Naive thymus-derived CD8-positive, alpha-beta T cell (primary cell): ENCODE results near the gene CDC5L. TPM values are rescaled to one million over a fixed set of nuclear protein-coding genes. Genes with fewer than 3 reads are reported as not detected.
"Not testable (repeated sequence)": the region's sequence is repeated elsewhere in the genome, so short reads cannot be mapped to it uniquely, and the experiment has no call there.

Source experiments
- ATAC-seq, 2 donors: fragments of 150-1000 bp; cut with Tn5 transposase in 1 of 2; sonication (Bioruptor Pico), chemical (Tn5 transposase) in 1 of 2; 1 replicate in 1 of 2; 2 replicates in 1 of 2; pipeline ENCODE4 v1.10.0; 2021; ENCODE audit warnings: mild to moderate bottlenecking in 2 of 2, moderate library complexity in 2 of 2
- POLR2A ChIA-PET: fragments of 350-600 bp; sonication (Branson Sonifier 250); formaldehyde crosslinking; loops from one replicate; lab custom pipeline; 2021; ENCODE audit warnings: antibody characterized with exemption; lab: Charles Lee
- DNase-seq, 10 donors: peaks; one replicate each; pipeline versions ENCODE4 v3.0.0 to v3.0.0-alpha.2; 2020 to 2022
- H3K27ac Mint-ChIP-seq, 10 donors: one replicate each; pipeline ENCODE4 v1.8.0; 2020 to 2022; ENCODE audit warnings: mild to moderate bottlenecking in 10 of 10, mixed read lengths in 10 of 10, moderate library complexity in 4 of 10, inconsistent platforms in 1 of 10
- H3K27me3 Mint-ChIP-seq, 5 donors: one replicate each; pipeline ENCODE4 v1.8.0; 2021 to 2022; ENCODE audit warnings: mixed read lengths in 5 of 5
- H3K36me3 Mint-ChIP-seq, 3 donors: one replicate each; pipeline ENCODE4 v1.8.0; 2020 to 2022; ENCODE audit warnings: mixed read lengths in 3 of 3, mild to moderate bottlenecking in 2 of 3, inconsistent platforms in 1 of 3
- H3K4me1 Mint-ChIP-seq, 4 donors: one replicate each; pipeline ENCODE4 v1.8.0; 2021 to 2022; ENCODE audit warnings: mixed read lengths in 4 of 4
- H3K4me3 Mint-ChIP-seq, 10 donors: one replicate each; pipeline ENCODE4 v1.8.0; 2020 to 2022; ENCODE audit warnings: mild to moderate bottlenecking in 10 of 10, mixed read lengths in 10 of 10, moderate library complexity in 6 of 10, inconsistent platforms in 1 of 10
- H3K9me3 Mint-ChIP-seq, 9 donors: one replicate each; pipeline ENCODE4 v1.8.0; 2020 to 2022; ENCODE audit warnings: mixed read lengths in 9 of 9, mild to moderate bottlenecking in 3 of 9, inconsistent platforms in 1 of 9, moderate library complexity in 1 of 9
- polyA plus RNA-seq, 3 donors: library from polyadenylated mRNA; unstranded; fragments of 300-500 nt; fragmentation: Illumina TruSeq; gene quantifications; one replicate each; pipeline ENCODE4 v1.2.3, GENCODE V29; 2021
- total RNA-seq, 8 experiments: library from RNA in 2 of 8; stranded (reverse) in 2 of 8; gene quantifications; one replicate each; pipeline ENCODE4 v1.2.3 and lab custom pipeline; 2021 to 2026

The CDC5L gene
- total RNA-seq (10 to 100 TPM; 21.7 to 21.8 TPM), polyA plus RNA-seq (10 to 100 TPM in 2 of 3 donors, 1 to 10 TPM in 1; 9.6 to 14.9 (median 12.9) TPM), total RNA-seq (lab: John Stamatoyannopoulos, UW) (80.0 to 145 (median 116) reads per million in 6 experiments)

- ATAC-seq: peak; percentile 85 to 87
Measured at GRCh38 chr6:44387346-44388134, at the start of gene CDC5L. Gene CDC5L (plus strand): TSS chr6:44387706. CDS start chr6:44387824, 118 bp downstream.

DNA sequence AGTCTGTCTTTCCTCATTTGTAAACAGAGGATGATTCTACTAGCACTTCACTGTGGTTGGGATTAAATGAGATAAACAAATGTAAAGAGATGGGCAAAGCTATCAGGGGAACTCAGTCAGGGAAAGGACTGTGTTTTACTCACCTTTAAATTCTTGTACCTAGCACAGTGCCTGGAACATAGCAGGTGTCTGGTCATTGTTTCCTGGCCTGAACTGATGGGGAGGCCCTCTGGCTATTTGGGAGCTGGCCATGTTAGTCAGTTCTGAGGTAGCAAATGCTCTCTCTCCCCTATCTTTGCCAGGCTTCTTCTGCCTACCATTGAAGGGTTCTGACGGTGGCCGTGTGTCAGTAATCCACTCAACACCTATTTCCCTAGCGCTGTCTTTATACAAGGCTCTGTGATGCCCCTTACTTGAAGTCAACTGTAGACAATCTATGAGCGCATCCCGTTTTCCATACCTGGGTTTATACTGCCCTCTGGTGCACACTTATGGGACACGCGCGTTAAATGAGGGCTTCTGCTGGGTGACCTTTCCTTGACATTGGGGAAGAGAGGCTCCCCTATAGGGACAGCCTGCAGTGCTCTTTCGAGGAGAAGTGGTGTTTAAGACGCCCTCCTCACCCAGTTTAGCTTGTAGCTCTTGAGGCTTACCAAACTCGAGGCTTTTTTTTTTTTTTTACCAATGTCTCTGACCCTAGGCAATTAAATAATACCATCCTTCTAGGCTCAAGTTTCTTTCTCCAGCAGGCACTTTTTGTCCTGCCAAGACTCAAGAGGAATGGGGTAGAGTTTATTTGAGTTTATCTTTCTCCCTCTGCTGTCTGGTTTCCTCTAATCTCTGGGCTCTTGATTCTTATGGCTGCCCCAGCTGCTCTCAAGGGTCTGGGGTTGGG, 49.0 kb upstream of the CDC5L start:
- DNase-seq (peak; percentile 21 to 81 (median 61)), ATAC-seq (peak; percentile 93 to 96)
- H3K27me3 Mint-ChIP-seq: peaks cover 10 to 24% (median 17%) of the 10 kb centered on the region in 5 donors
- POLR2A ChIA-PET: interaction anchor here (0.7 kb wide), 1 partner anchor 187 kb away, joined by 3 read pairs; no protein-coding TSS in a partner anchor
- H3K4me1 Mint-ChIP-seq: peaks cover 0 to 2% (median 0%) of the 10 kb centered on the region in 4 donors
- H3K36me3 Mint-ChIP-seq: no peaks in the 10 kb centered on the region
- H3K27ac Mint-ChIP-seq: no peak overlapping the region
- H3K9me3 Mint-ChIP-seq: no peaks in the 10 kb centered on the region
- no peak overlapping the region for H3K4me3 Mint-ChIP-seq

More at GRCh38 chr6:44387346-44388134, at the start of gene CDC5L:
- H3K9me3 Mint-ChIP-seq: no peaks in the 10 kb centered on the region
- peak within 1 kb of the TSS; percentile 91 to 99 (median 97) for H3K4me3 Mint-ChIP-seq
- DNase-seq: peak; percentile 75 to 97 (median 94)
- H3K36me3 Mint-ChIP-seq: peaks cover 0 to 23% (median 5%) of the 10 kb centered on the region in 3 donors
- H3K27ac Mint-ChIP-seq: peak within 1 kb of the TSS; percentile 94 to 100 (median 98)
- H3K27me3 Mint-ChIP-seq: peaks cover 0 to 1% (median 0%) of the 10 kb centered on the region in 5 donors
- H3K4me1 Mint-ChIP-seq: peaks cover 30 to 50% (median 47%) of the 10 kb centered on the region in 4 donors
- POLR2A ChIA-PET: interaction anchor here (0.6 to 2.2 kb wide), 5 partner anchors 12 to 141 kb away, joined by 3 to 6 read pairs (median 3); partner anchors contain the start of genes HSP90AB1 and SLC35B2

DNA sequence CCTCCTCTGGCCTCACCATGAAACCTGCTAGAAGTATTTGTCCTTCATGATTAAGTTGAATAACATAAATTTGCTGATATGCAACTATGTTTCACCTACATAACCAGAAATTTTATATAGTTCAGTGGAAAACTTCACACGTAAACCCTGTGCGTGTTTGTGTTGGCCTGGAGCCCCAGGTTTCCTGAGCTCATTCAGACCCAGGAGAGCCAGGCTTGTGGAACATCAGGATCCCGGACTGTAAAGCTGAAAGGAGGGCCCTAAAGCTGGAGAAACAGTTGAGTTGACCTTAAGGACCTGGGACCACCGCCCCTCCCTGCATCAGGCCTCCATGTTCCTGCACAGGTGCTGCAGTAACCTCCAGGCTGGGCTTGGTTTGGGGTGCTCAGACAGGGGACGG, 48.2 kb upstream of the CDC5L start:
- POLR2A ChIA-PET: interaction anchor here (0.7 kb wide), 1 partner anchor 188 kb away, joined by 3 read pairs; no protein-coding TSS in a partner anchor
- ATAC-seq (no peak), DNase-seq (no peak)

GRCh38 chr6:44339763-44340625, 47.5 kb upstream of the CDC5L start:
- Mint-ChIP-seq H3K4me3 (peak overlapping the region in 1 of 10 donors; percentile 38), H3K27ac (no peak overlapping the region), H3K4me1 (peaks cover 0 to 2% (median 0%) of the 10 kb centered on the region in 4 donors), H3K36me3 (no peaks in the 10 kb centered on the region), H3K9me3 (no peaks in the 10 kb centered on the region), H3K27me3 (peaks cover 18 to 39% (median 31%) of the 10 kb centered on the region in 5 donors)
- DNase-seq: no peak
- ATAC-seq: no peak
- POLR2A ChIA-PET: no interaction called here

More for the DNA sequence above, 48.2 kb upstream of the CDC5L start:
- H3K4me3 Mint-ChIP-seq: no peak overlapping the region
- H3K4me1 Mint-ChIP-seq: peaks cover 0 to 2% (median 0%) of the 10 kb centered on the region in 4 donors
- H3K9me3 Mint-ChIP-seq: no peaks in the 10 kb centered on the region
- H3K36me3 Mint-ChIP-seq: no peaks in the 10 kb centered on the region
- H3K27ac Mint-ChIP-seq: no peak overlapping the region
- H3K27me3 Mint-ChIP-seq: peaks cover 13 to 32% (median 25%) of the 10 kb centered on the region in 5 donors

DNA sequence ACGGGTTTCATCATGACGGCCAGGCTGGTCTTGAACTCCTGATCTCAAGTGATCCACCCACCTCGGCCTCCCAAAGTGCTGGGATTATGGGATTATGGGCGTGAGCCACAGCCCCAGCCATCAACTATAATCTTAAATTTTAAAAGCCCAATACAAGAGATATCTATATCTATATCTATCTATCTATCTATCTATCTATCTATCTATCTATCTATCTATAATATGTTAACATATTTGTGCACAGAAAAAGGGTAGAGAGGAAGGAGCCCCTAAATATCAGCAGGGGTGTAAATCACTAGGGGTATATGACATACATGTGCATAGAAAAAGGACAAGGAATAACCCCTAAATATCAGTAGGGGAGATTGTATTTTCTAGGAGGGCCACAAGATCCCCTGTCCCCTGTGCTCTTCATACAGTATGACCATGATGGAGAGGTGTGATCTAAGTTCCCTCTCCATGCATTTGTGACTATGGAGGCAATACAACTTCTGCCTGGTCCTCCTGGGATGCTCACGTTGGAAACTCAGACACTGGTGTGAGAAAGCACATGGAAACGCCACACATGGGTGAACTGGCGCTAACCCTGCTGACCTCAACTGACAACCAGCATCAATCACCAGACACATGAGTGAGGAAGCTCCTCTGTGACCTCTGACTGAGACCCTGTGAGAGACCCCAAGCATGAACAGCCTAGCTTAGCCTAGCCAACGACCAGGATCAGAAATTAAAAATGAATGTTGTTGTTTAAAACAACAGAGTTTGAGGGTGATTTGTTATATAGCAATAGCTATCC, 46.2 kb upstream of the CDC5L start:
- H3K27ac Mint-ChIP-seq: no peak overlapping the region

GRCh38 chr6:44342052-44342451, 45.5 kb upstream of the CDC5L start:
- H3K4me1 Mint-ChIP-seq: peaks cover 0 to 2% (median 0%) of the 10 kb centered on the region in 4 donors
- POLR2A ChIA-PET: interaction anchor here (0.8 kb wide), 1 partner anchor 74 kb away, joined by 3 read pairs; no protein-coding TSS in a partner anchor
- H3K4me3 Mint-ChIP-seq: no peak overlapping the region
- H3K9me3 Mint-ChIP-seq: no peaks in the 10 kb centered on the region
- ATAC-seq (no peak), DNase-seq (no peak)
- H3K36me3 Mint-ChIP-seq: no peaks in the 10 kb centered on the region
- H3K27ac Mint-ChIP-seq: no peak overlapping the region
- peaks cover 21 to 47% (median 34%) of the 10 kb centered on the region in 5 donors for H3K27me3 Mint-ChIP-seq

More for the DNA sequence above, 46.2 kb upstream of the CDC5L start:
- Mint-ChIP-seq H3K27me3 (peaks cover 21 to 47% (median 31%) of the 10 kb centered on the region in 5 donors), H3K4me1 (peaks cover 0 to 2% (median 0%) of the 10 kb centered on the region in 4 donors), H3K4me3 (no peak overlapping the region), H3K9me3 (no peaks in the 10 kb centered on the region), H3K36me3 (no peaks in the 10 kb centered on the region)
- ATAC-seq: no peak
- DNase-seq: no peak
- POLR2A ChIA-PET: interaction anchor here (0.8 kb wide), 1 partner anchor 73 kb away, joined by 3 read pairs; no protein-coding TSS in a partner anchor

GRCh38 chr6:44342489-44342888, 45.0 kb upstream of the CDC5L start, which contains the start of gene SPATS1:
Gene SPATS1 (plus strand): TSS chr6:44342650. CDS start chr6:44343096, 446 bp downstream.
- ATAC-seq (no peak), DNase-seq (no peak)
- H3K27me3 Mint-ChIP-seq: peaks cover 21 to 47% (median 34%) of the 10 kb centered on the region in 5 donors
- no peaks in the 10 kb centered on the region for H3K36me3 Mint-ChIP-seq
- no peaks in the 10 kb centered on the region for H3K9me3 Mint-ChIP-seq
- H3K4me1 Mint-ChIP-seq: peaks cover 0 to 2% (median 0%) of the 10 kb centered on the region in 4 donors
- H3K4me3 Mint-ChIP-seq: no peak within 1 kb of the TSS
- POLR2A ChIA-PET: no interaction called here
- no peak within 1 kb of the TSS for H3K27ac Mint-ChIP-seq

GRCh38 chr6:44346818-44347217, 40.7 kb upstream of the CDC5L start:
- H3K27ac Mint-ChIP-seq, DNase-seq, H3K4me1 Mint-ChIP-seq, POLR2A ChIA-PET, H3K4me3 Mint-ChIP-seq, ATAC-seq, H3K36me3 Mint-ChIP-seq, H3K9me3 Mint-ChIP-seq: not testable (repeated sequence)
- peaks cover 14 to 40% (median 27%) of the 10 kb centered on the region in 5 donors for H3K27me3 Mint-ChIP-seq

DNA sequence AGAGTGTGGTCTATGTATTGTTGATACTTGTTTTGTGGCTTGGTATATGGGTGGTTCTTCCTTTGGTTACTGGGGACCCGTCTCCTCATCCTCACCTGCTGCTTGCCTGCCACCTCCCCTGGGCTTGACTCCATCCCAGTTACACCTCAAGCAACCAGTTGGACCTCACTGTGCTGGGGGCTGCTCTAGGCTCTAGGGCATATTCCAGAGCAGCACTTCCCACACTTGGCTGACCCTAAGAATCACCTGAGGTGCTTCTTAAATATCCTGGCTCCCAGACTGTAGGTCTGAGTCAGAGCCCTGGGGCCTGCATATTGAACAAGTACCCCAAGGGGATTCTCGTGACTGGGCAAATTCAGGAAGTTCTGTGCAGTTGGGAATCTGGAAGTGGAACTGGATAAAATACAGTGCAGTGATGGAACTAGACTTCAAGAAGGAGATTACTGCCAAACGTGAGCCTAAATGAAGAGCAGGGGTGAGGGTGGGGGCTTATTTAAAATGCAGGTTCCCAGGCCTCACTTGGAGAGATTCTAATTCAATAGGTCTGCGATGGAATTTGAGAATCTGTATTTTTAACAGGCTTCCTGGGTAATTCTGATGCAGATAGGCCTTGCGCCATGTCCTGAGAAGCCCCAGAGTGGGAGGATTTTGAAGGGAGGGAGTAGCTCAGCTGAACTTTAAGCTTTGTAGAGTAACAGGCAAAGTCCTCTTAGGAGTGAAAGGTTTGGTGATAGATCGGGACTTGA, 37.4 kb upstream of the CDC5L start:
- POLR2A ChIA-PET: no interaction called here
- Mint-ChIP-seq H3K36me3 (no peaks in the 10 kb centered on the region), H3K4me1 (no peaks in the 10 kb centered on the region), H3K9me3 (no peaks in the 10 kb centered on the region), H3K27me3 (peaks cover 3 to 8% (median 5%) of the 10 kb centered on the region in 5 donors), H3K27ac (peak overlapping the region in 1 of 10 donors; percentile 23), H3K4me3 (no peak overlapping the region)
- no peak for ATAC-seq
- no peak for DNase-seq

- POLR2A ChIA-PET, H3K4me3 Mint-ChIP-seq, H3K9me3 Mint-ChIP-seq, H3K27ac Mint-ChIP-seq, H3K4me1 Mint-ChIP-seq, ATAC-seq, H3K27me3 Mint-ChIP-seq, H3K36me3 Mint-ChIP-seq, DNase-seq: not testable (repeated sequence)
Measured at GRCh38 chr6:44350650-44350994, 36.9 kb upstream of the CDC5L start.
